ENCODE results near the gene HSD11B2.

The HSD11B2 gene

DNA sequence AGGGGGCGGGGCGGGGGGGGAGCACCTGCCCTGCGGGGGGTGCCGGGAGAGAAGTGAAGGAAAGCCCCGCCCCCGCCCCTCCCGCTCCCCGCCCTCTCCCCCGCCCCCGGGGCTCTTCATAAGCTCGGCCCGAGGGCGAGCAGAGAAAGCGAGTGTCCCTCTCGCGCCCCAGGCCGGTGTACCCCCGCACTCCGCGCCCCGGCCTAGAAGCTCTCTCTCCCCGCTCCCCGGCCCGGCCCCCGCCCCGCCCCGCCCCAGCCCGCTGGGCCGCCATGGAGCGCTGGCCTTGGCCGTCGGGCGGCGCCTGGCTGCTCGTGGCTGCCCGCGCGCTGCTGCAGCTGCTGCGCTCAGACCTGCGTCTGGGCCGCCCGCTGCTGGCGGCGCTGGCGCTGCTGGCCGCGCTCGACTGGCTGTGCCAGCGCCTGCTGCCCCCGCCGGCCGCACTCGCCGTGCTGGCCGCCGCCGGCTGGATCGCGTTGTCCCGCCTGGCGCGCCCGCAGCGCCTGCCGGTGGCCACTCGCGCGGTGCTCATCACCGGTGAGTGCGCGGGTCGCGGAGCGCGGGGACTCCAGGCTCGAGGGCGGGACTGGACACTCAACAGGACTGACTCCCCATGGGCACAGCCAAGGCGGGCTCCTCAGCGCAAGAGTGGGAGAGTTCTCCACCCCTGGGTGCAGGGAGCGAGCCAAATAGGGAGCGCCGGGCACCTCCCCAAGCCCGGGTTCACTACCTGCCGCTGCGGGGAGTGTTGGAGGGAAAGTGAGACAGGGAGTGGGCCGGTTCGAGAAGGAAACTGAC is at the start of gene HSD11B2:
Gene HSD11B2 (plus strand): TSS at position 145 of the 798 bp plus-strand sequence. CDS start 128 bp downstream, at position 273.
- DNase-seq (ENCODE audit: low spot score): no peak

DNA sequence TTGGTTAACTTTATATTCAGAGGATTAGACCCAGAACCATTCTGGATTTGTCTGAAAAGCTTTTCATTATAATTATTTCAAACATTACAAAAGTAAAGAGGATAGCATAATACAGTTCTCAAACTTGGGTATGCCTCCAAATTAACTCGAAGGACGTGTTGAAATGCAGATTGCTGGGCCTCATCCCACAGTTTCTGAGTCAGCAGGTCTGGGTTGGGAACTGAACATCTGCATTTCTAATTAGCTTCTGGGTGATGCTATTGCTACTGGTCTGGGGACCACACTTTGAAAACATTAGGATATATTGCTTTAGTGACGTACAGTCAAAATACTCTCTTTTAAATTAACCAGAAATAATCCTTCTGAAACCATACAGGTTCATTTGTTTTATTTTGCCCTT is 47.6 kb upstream of the HSD11B2 start:
- DNase-seq (ENCODE audit: low spot score): no peak

DNA sequence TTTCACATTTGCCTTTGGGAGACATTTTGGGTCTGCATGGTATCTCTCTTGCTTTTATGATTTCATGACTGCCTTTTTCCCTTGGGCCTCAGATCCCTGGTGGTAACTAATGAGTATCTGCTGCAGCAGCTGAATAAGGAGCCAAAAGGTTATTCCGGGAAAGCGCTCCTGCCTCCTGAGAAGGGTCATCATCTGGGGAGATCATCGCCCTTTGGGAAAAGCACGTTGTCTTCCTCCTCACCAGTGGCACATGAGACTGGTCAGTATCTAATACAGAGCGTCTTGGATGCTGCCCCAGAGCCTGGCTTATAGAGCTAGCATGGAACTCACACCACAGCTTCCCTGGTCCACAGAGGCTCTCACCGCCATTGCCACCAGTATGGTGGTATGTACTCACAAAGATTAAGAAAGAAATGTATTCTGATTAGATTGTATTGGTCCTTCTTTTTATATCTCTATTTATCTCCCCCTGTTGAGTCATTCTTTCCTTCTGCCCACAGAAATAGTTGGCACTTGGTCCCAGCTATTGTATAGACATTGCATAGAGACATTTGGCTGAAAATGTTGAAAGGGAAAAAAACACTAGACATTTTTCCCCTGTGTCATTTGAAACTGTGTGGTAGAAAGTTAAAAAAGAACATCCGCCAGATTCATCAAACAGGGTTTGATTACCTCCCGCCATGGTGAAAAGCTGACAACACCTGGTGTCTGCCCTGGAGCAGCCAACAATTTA is 46.0 kb upstream of the HSD11B2 start:
- DNase-seq (ENCODE audit: low spot score): no peak

DNA sequence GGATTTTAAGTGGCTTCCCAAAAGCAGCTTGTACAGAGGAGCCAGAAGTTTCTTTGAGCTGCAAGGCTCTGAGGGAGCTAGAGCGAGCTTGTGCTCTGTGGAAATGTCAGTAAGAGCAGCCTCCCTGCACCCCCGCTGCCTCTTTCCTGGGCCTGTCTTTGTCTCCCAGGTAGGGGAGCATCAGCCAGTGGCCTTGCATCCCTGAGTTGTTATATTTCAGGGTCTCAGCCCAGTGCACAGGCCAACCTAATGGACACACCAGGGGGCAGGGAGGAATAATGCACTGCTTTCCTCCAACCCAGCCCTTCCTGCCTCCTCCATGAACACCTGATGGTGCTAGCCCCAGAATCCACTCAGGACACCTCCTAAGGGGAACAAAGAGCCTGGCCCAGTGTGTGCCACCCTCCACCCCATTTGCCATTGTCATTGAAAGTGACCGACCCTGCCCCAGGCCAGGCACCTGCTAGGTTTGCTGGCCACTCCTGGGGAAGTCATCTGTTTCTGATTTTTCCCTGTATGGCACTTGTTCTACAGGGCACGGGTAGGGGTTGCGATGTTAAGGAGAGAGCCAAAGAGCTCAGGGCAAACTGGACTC is 44.0 kb upstream of the HSD11B2 start:
- DNase-seq (ENCODE audit: low spot score): no peak

DNA sequence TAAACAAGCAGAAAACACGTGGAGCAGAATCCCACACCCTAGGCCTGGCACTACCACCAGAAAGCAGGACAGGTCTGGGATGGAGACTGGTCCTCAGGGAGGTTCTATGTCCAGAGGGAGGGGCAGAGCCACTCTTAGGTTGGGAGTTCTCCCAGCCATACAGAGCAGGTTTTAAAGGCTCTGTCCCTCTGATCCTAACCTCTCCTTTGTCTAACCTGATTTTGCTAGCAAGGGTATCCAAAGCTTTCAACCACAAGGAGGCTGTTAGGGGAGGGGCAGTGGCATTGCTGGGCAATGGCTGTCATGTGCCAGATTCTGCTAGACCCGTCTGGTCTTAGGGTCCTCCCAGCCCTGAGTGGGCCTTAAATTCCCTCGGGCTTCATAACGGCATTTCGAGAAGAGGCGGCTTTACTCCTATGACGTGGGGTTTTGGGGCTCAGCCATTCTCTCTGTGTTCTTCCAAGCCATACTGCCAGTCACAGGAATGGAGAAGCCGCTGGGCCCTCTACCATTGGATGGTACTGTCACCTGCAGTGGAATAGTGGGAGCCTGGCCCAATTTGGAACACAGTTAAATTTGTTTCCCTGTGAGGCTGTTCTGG is 43.3 kb upstream of the HSD11B2 start:
- no peak for DNase-seq (ENCODE audit: low spot score)

DNA sequence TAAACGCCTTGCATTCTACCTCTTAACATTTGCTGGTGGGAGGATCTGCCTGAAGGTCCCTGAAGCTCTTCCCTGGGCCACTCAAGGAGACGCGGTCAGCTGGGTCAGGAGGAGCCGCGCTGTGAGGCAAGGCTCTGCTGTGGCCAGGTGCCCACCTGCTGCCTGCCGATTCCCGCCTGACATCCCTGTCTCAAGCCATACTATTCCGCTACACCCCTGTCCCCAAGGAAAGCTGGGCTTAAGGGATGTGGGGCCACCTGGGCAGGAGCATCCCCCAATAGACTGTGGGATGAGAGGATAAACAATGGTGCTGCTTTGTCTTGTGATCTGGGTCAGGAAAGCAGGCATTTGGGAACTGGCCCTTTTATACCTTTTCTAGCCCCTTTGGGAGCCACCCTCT is 42.7 kb upstream of the HSD11B2 start:
- no peak for DNase-seq (ENCODE audit: low spot score)

DNA sequence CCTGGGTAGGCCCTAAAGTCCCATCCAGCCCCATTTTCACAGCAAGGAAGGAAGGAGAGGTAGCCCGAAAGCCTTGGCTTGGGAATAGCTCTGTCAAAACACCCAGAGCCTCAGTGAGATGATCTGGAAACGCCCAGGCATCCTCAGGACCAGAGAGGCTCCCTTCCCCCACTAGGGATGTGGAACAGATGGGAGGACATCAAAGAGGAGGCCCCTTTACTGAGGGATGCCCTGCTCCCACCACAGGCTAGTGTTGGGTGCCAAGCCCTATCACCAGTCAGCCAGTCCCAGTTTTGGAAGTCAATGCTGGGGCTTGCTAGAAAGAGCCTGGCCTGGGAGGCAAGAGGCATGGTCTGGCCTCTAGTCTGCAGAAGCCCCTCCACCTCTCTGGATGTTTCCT is 42.3 kb upstream of the HSD11B2 start:
- DNase-seq (ENCODE audit: low spot score): no peak

DNA sequence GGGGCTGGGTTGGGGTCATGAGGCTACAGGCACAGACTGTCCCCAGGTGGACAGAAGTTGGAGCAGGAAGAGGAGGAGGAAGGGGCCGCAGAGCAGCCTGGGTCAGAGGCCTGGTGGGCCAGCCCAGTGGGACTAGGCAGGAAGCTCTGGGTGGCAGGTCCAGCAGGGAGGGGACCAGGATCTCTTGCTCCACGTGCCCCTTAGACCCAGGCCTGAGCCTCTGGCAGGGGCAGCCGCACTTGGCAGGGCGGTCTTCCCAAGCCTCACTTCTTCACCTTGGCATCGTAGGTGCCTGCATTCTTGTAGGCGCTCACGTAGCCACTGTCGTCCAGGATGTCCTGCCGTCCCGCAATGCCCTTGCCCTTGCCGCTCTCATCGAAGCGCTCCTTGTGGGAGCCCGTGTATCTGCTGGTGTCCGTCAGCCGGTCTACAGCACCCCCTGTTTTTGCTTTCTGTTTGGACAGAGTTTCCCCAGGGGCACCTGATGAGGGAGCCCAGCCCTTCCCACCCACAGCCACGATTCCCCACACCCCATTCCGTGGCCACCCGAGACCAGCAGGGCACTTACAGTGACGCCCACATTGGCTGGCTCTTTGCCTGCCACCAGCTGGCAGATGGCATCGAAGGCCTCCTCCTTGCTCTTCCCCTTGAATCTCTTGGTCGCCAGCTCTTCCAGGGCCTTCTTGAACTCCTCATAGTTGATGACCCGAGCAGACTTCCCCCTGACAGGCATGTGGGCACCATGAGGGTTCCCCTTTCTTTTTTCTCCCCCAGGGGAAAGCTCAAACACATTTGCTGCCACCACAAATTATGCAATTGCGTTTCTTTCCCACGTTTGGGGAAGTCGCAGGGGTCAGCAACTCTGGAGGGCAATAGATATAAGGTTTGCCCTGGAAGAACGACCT is 40.8 kb upstream of the HSD11B2 start:
- DNase-seq (ENCODE audit: low spot score): peak; percentile 78

DNA sequence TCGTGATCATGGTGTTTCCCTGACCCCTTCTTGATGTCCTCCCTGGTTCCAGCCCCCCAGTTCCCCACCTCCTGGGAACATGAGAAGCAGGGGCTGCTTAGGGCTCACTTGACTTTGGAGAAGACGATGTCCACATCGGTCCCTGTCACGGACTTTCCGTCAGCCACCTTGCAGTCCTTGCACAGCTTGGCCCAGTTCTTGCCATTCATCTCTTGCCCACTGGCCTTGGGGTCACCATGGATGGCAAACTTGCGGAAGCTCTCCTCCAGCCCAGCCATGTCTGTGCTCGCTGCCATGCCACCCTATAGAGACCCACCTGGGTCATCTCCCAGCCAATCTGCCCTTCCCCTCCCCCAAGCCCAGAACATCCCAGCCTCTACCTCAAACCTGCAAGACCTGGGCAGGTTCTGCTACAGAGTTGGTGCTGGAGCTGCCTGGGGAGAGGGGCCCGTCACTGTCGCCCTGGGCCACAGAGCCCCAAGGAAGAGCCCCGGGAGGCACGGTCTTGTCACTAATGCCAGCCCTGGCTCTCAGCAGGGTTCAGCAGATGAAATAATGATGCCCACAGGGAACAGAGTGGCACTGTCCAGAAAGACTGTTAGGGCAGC is 40.0 kb upstream of the HSD11B2 start:
- peak; percentile 39 for DNase-seq (ENCODE audit: low spot score)

DNA sequence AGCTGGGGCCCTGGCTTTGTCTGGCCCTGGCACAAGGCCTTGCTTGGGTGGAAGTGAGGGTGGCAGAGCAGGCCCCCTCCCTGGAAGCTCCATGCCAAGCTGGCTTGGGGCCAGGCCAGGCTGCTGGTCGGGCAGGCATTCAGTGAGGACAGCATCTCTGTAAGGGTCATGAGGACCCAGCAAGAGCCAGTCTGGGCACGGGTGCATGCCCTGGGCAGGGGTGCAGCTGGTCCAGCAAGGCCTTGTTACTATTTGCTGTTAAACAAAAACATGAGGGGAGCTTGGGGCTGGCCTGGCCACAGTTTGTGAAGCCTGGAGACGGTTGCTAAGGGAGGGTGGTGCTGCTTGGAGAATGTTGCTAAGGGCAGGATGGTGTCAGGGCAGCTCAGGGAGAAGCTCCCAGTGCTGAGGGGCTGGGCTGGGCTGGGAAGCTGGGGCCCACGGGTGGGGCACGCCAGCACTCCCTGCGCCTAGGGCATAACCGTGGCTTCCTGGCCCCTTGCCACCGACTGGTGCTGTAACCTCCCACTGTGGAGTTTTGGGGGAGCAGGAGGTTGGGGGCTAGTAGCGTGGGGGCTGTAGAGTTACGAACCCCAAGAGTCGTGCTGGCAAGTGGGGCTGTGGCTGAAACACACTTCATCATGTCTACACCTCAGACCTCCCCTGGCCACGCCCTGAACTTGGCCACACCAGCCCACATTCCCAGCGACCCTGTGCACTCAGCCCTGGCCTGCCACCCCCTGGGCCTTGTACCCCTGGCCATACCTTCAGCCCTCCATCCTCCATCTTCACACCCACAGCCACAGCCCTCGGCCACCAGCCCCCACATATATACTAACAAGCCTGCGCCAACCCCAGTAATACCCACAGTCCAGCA is 39.3 kb upstream of the HSD11B2 start:
- peak; percentile 98 for DNase-seq (ENCODE audit: low spot score)

DNA sequence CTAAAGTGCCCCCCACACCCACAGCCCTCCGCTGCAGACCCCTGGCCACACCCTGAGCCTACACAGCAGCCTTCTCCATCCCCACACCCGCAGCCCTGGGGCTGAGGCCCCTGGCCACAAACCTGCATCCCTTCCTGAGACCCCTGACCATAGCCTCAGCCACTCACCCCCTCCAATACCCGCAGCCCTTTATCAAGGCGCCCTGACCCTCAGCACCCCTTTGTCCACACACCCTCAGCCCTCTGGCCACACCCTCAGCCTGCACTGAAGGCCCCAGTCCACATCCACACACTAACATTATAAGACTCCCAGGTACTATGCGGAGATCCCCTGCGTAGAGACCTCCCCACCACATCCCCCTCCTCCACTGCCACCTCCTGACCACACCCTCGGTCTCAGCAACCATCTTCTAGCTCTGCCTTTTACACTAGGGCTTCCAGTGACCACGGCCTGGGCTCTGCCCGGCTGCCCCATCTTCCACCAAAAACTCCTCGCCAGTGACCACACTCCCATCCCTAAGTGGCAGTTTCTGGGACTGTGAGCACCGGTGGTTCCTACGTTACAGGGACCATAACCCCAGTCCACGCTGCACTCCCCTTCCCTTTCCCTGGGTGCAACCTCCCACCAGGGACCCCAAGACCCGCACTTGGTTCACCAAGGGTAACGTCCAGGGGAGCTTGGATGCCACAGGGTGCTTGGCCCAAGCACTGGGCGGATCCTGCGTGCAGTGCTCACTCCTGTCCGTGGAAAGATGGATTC is 38.4 kb upstream of the HSD11B2 start:
- DNase-seq (ENCODE audit: low spot score): no peak

DNA sequence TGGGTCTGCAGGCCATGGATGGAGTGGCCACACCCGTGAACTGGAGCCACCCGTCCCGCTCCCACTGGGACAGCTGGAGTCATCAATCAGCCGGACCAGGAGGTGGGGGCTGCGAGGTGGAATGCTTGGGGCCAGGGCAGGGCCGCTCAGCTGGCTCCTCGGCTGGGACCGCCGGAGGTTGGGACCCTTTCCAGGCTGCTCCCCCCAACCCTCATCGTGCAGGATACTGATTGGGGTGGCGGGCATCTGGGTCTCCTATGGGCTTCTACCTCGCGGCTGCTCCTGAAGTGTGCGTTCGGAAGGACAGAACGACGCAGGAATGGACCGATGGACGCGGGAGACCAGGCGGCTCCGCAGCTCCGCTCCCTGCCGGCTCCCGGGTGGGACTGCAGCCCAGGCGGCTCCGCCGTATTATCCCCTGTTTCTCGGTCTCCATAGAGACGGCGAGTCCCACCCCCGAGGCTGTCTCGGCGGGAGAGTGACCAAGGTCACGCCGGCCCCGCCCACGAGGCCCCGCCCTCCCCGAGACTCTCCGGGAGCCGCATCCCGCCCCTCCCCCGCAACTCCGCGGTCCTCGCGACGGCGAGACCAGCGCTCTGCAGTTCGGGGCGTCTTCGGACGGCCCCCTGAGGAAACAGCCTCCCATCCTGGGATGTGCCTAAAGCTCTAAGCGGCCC is 37.7 kb upstream of the HSD11B2 start, which contains the start of gene TPPP3:
Gene TPPP3 (minus strand): TSS at position 388 of the 677 bp plus-strand sequence. CDS start 2,387 bp downstream, outside the sequence.
- peak; percentile 88 for DNase-seq (ENCODE audit: low spot score)

DNA sequence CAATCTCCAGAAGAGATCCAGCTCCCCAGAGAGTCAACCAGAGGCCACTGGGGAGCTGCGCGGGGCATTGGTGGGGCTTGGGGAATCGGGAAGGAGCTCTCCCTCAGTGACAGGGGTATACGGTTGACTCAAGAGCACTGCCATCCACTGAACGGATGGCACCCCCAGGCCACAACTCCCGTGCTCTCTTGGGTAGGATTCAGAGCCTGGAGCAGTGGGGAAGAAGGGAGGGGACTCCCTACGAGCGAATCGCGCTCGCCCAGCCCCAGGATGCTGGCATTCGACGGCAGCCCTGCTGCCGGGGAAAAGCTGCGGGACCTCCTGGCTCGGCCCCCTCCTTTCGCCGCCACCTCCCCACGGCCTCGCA is 37.1 kb upstream of the HSD11B2 start:
- DNase-seq (ENCODE audit: low spot score): no peak

DNA sequence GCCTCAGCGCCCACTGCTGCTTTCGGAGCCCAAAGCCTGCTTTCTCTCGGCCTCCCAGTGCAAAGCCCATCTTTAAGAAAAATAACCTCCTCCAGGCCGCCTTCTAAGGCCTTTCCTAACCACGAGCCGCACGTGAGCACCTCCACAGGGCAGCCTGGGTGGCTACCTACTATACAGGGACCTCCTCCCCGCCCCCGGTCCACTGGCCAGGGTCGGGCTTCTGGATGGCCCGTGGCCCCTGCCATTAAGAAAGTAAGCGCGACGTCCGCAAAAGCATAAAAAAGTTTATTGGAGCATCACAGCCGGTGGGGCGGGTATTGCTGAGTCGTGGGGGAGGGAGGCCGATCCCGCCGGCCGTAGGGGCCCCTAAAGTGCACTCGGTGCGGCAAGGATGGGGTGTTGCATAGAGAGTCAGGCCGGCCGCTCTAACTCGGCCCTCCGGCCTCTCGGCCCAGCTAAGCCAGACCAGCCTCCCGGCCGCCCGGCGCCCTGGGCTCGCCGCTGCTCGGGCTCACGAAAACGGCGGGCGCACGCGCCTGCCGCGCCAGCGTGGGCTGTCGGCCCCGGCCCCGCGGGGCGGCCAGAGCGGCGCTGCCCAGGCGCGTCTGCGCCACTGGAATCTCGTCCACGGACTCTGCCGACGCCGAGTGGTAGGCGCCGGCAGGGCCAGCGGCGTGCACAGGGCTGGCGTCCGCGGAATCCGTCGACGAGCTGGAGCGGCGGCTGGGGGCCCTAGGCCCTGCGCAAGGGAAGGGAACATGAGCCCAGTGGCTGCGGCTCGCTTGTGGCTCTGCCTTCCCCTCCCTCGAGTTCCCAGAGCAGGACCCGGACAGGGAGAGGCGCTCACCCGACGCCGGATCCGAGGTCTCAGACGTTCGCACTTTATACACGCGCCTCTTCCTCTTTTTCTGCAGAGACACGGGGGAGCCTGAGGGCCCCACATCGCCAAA is 36.5 kb upstream of the HSD11B2 start:
- no peak for DNase-seq (ENCODE audit: low spot score)

DNA sequence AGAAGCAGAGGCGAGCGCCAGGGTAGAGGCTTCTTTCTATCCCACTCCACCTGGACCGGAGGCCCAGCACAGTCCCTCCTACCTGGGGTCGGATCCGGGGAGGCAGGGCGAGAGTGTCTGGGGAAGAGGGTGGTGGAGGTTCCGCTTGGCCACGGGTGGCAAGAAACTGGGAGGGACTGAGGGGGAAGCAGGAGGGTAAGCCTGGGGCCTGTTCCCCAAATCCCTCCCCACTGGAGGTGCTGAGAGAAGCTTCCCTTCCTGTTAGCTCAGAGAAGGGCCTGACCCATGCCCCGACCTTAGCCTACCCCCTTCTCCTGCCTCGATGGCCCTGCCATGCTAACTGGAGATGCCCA is 35.8 kb upstream of the HSD11B2 start:
- no peak for DNase-seq (ENCODE audit: low spot score)

DNA sequence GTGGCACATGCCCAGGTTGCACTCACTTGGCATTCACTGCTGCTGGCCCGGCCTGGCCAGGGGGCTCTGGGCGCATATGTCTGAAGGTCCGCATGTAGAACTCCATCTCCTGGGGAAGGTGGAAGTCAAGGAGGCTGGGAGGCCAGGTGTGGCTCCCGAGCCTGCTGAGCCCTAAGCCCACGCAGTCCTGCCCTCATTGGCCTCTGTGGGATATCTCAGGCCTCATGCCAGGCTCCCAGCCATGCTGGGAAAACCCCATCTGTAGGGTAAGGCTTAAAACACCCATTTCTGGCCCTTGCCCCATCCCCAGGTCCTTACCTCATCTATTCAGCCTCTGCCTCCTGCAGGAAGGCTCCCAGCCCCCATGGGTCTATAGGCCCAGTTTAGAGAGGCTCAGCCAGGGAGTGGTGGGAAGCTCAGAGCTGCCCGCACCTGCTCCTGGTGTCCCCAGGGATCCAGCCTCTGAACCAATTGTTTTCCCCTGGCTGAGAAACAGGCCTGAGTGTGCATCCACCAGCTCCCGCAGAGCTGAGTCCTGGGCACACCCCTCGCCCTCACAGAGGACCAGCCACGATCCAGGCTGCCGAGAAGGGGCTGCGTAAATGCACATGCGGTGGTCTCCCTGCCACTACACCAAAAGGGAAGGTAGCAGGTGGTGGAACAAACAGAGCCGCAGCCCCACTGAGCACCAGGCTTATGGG is 35.3 kb upstream of the HSD11B2 start:
- no peak for DNase-seq (ENCODE audit: low spot score)
